Naive thymus-derived CD8-positive, alpha-beta T cell (primary cell): ENCODE results near the gene SUMO2. TPM values are rescaled to one million over a fixed set of nuclear protein-coding genes. Genes with fewer than 3 reads are reported as not detected.
"Not testable (repeated sequence)": the region's sequence is repeated elsewhere in the genome, so short reads cannot be mapped to it uniquely, and the experiment has no call there.

ENCODE experiments used
- ATAC-seq, 2 donors: fragments of 150-1000 bp; cut with Tn5 transposase in 1 of 2; sonication (Bioruptor Pico), chemical (Tn5 transposase) in 1 of 2; 1 replicate in 1 of 2; 2 replicates in 1 of 2; pipeline ENCODE4 v1.10.0; 2021; ENCODE audit warnings: mild to moderate bottlenecking in 2 of 2, moderate library complexity in 2 of 2
- POLR2A ChIA-PET: fragments of 350-600 bp; sonication (Branson Sonifier 250); formaldehyde crosslinking; loops from one replicate; lab custom pipeline; 2021; ENCODE audit warnings: antibody characterized with exemption; lab: Charles Lee
- DNase-seq, 10 donors: peaks; one replicate each; pipeline versions ENCODE4 v3.0.0 to v3.0.0-alpha.2; 2020 to 2022
- H3K27ac Mint-ChIP-seq, 10 donors: one replicate each; pipeline ENCODE4 v1.8.0; 2020 to 2022; ENCODE audit warnings: mild to moderate bottlenecking in 10 of 10, mixed read lengths in 10 of 10, moderate library complexity in 4 of 10, inconsistent platforms in 1 of 10
- H3K27me3 Mint-ChIP-seq, 5 donors: one replicate each; pipeline ENCODE4 v1.8.0; 2021 to 2022; ENCODE audit warnings: mixed read lengths in 5 of 5
- H3K36me3 Mint-ChIP-seq, 3 donors: one replicate each; pipeline ENCODE4 v1.8.0; 2020 to 2022; ENCODE audit warnings: mixed read lengths in 3 of 3, mild to moderate bottlenecking in 2 of 3, inconsistent platforms in 1 of 3
- H3K4me1 Mint-ChIP-seq, 4 donors: one replicate each; pipeline ENCODE4 v1.8.0; 2021 to 2022; ENCODE audit warnings: mixed read lengths in 4 of 4
- H3K4me3 Mint-ChIP-seq, 10 donors: one replicate each; pipeline ENCODE4 v1.8.0; 2020 to 2022; ENCODE audit warnings: mild to moderate bottlenecking in 10 of 10, mixed read lengths in 10 of 10, moderate library complexity in 6 of 10, inconsistent platforms in 1 of 10
- H3K9me3 Mint-ChIP-seq, 9 donors: one replicate each; pipeline ENCODE4 v1.8.0; 2020 to 2022; ENCODE audit warnings: mixed read lengths in 9 of 9, mild to moderate bottlenecking in 3 of 9, inconsistent platforms in 1 of 9, moderate library complexity in 1 of 9
- polyA plus RNA-seq, 3 donors: library from polyadenylated mRNA; unstranded; fragments of 300-500 nt; fragmentation: Illumina TruSeq; gene quantifications; one replicate each; pipeline ENCODE4 v1.2.3, GENCODE V29; 2021
- total RNA-seq, 8 experiments: library from RNA in 2 of 8; stranded (reverse) in 2 of 8; gene quantifications; one replicate each; pipeline ENCODE4 v1.2.3 and lab custom pipeline; 2021 to 2026

SUMO2 gene
- total and polyA plus RNA-seq, 5 experiments from 2014 or later: 250 to 381 (median 293) TPM

GRCh38 chr17:75178453-75178852, 4.3 kb downstream of the SUMO2 start:
- DNase-seq: no peak
- Mint-ChIP-seq H3K36me3 (peaks cover 0 to 70% (median 4%) of the 10 kb centered on the region in 3 donors), H3K27me3 (no peaks in the 10 kb centered on the region), H3K27ac (peak overlapping the region in 1 of 10 donors; percentile 34), H3K4me1 (peaks cover 11 to 57% (median 37%) of the 10 kb centered on the region in 4 donors), H3K9me3 (no peaks in the 10 kb centered on the region), H3K4me3 (no peak overlapping the region)
- ATAC-seq: no peak
- POLR2A ChIA-PET: interaction anchor here (0.6 to 1.2 kb wide), 7 partner anchors 19 to 310 kb away, joined by 3 to 7 read pairs (median 4); partner anchors contain the start of gene ARMC7

GRCh38 chr17:75176625-75177024, 6.1 kb downstream of the SUMO2 start:
- POLR2A ChIA-PET: no interaction called here
- no peak for ATAC-seq

GRCh38 chr17:75174996-75175395, 7.8 kb downstream of the SUMO2 start:
- H3K27me3 Mint-ChIP-seq: no peaks in the 10 kb centered on the region

More at GRCh38 chr17:75176625-75177024, 6.1 kb downstream of the SUMO2 start:
- DNase-seq: no peak
- H3K27me3 Mint-ChIP-seq: no peaks in the 10 kb centered on the region
- peak overlapping the region in 1 of 10 donors; percentile 32 for H3K27ac Mint-ChIP-seq
- no peak overlapping the region for H3K4me3 Mint-ChIP-seq
- H3K36me3 Mint-ChIP-seq: peaks cover 0 to 88% (median 9%) of the 10 kb centered on the region in 3 donors
- no peaks in the 10 kb centered on the region for H3K9me3 Mint-ChIP-seq
- peaks cover 10 to 60% (median 40%) of the 10 kb centered on the region in 4 donors for H3K4me1 Mint-ChIP-seq

GRCh38 chr17:75173526-75173925, 9.2 kb downstream of the SUMO2 start:
- no peak for ATAC-seq
- no peak for DNase-seq
- peak overlapping the region in 5 of 10 donors; percentile 9 to 67 (median 54) for H3K27ac Mint-ChIP-seq
- no peaks in the 10 kb centered on the region for H3K9me3 Mint-ChIP-seq
- H3K4me3 Mint-ChIP-seq: peak overlapping the region in 1 of 10 donors; percentile 30
- POLR2A ChIA-PET: interaction anchor here (0.6 to 1.4 kb wide), 5 partner anchors 23 to 114 kb away, joined by 3 to 5 read pairs (median 3); no protein-coding TSS in a partner anchor
- H3K36me3 Mint-ChIP-seq: peaks cover 0 to 76% (median 9%) of the 10 kb centered on the region in 3 donors
- no peaks in the 10 kb centered on the region for H3K27me3 Mint-ChIP-seq
- peaks cover 4 to 37% (median 22%) of the 10 kb centered on the region in 4 donors for H3K4me1 Mint-ChIP-seq

More at GRCh38 chr17:75174996-75175395, 7.8 kb downstream of the SUMO2 start:
- no peak overlapping the region for H3K4me3 Mint-ChIP-seq
- ATAC-seq: no peak
- no peak overlapping the region for H3K27ac Mint-ChIP-seq
- POLR2A ChIA-PET: interaction anchor here (1.0 kb wide), 1 partner anchor 61 kb away, joined by 3 read pairs; no protein-coding TSS in a partner anchor
- H3K4me1 Mint-ChIP-seq: peaks cover 4 to 48% (median 30%) of the 10 kb centered on the region in 4 donors
- DNase-seq: no peak
- H3K36me3 Mint-ChIP-seq: peaks cover 0 to 84% (median 9%) of the 10 kb centered on the region in 3 donors
- no peaks in the 10 kb centered on the region for H3K9me3 Mint-ChIP-seq

GRCh38 chr17:75168998-75169397, 13.8 kb downstream of the SUMO2 start:
- DNase-seq (no peak), ATAC-seq (no peak)
- no peaks in the 10 kb centered on the region for H3K9me3 Mint-ChIP-seq
- POLR2A ChIA-PET: interaction anchor here (0.8 to 2.5 kb wide), 3 partner anchors 14 to 55 kb away, joined by 3 to 8 read pairs (median 7); partner anchors contain the start of genes JPT1 and NT5C
- H3K36me3 Mint-ChIP-seq: peaks cover 0 to 75% (median 10%) of the 10 kb centered on the region in 3 donors
- H3K27me3 Mint-ChIP-seq: no peaks in the 10 kb centered on the region
- H3K4me3 Mint-ChIP-seq: no peak overlapping the region
- H3K4me1 Mint-ChIP-seq: peaks cover 3 to 22% (median 11%) of the 10 kb centered on the region in 4 donors
- H3K27ac Mint-ChIP-seq: peak overlapping the region in 1 of 10 donors; percentile 12

- H3K27me3 Mint-ChIP-seq, DNase-seq, ATAC-seq, H3K4me1 Mint-ChIP-seq, H3K9me3 Mint-ChIP-seq, H3K4me3 Mint-ChIP-seq: not testable (repeated sequence)
- H3K36me3 Mint-ChIP-seq: peaks cover 0 to 46% (median 2%) of the 10 kb centered on the region in 3 donors
- POLR2A ChIA-PET: interaction anchor here (0.7 to 1.5 kb wide), 3 partner anchors 11 to 111 kb away, joined by 3 to 8 read pairs (median 5); no protein-coding TSS in a partner anchor
- H3K27ac Mint-ChIP-seq: peak overlapping the region in 3 of 10 donors; percentile 13 to 55 (median 35)
Observed at GRCh38 chr17:75164606-75165005, 18.2 kb downstream of the SUMO2 start.

- Mint-ChIP-seq H3K4me3 (no peak overlapping the region), H3K27ac (no peak overlapping the region), H3K36me3 (peaks cover 0 to 36% (median 0%) of the 10 kb centered on the region in 3 donors), H3K4me1 (no peaks in the 10 kb centered on the region), H3K27me3 (no peaks in the 10 kb centered on the region), H3K9me3 (no peaks in the 10 kb centered on the region)
- DNase-seq (no peak), ATAC-seq (no peak)
- POLR2A ChIA-PET: no interaction called here
Observed at GRCh38 chr17:75163074-75163473, 19.7 kb downstream of the SUMO2 start.

- Mint-ChIP-seq H3K27me3 (no peaks in the 10 kb centered on the region), H3K36me3 (peaks cover 0 to 8% (median 0%) of the 10 kb centered on the region in 3 donors), H3K27ac (peak overlapping the region in 1 of 10 donors; percentile 60), H3K9me3 (no peaks in the 10 kb centered on the region), H3K4me3 (no peak overlapping the region), H3K4me1 (peaks cover 0 to 7% (median 2%) of the 10 kb centered on the region in 4 donors)
- DNase-seq (no peak), ATAC-seq (no peak)
- POLR2A ChIA-PET: interaction anchor here (1.0 kb wide), 1 partner anchor 23 kb away, joined by 3 read pairs; no protein-coding TSS in a partner anchor
Observed at GRCh38 chr17:75160211-75160610, 22.5 kb downstream of the SUMO2 start.

GRCh38 chr17:75159196-75160031, 23.3 kb downstream of the SUMO2 start:
- peaks cover 0 to 4% (median 0%) of the 10 kb centered on the region in 3 donors for H3K36me3 Mint-ChIP-seq
- ATAC-seq (no peak), DNase-seq (no peak)
- H3K9me3 Mint-ChIP-seq: no peaks in the 10 kb centered on the region
- POLR2A ChIA-PET: interaction anchor here (0.6 to 1.3 kb wide), 3 partner anchors 24 to 103 kb away, joined by 3 to 5 read pairs (median 4); partner anchors contain the start of genes GGA3 and MRPS7
- peak overlapping the region in 1 of 10 donors; percentile 61 for H3K27ac Mint-ChIP-seq
- peaks cover 0 to 2% (median 0%) of the 10 kb centered on the region in 5 donors for H3K27me3 Mint-ChIP-seq
- no peak overlapping the region for H3K4me3 Mint-ChIP-seq
- peaks cover 1 to 15% (median 9%) of the 10 kb centered on the region in 4 donors for H3K4me1 Mint-ChIP-seq

- H3K4me3 Mint-ChIP-seq: not testable (repeated sequence)
Observed at GRCh38 chr17:75158480-75158879, 24.3 kb downstream of the SUMO2 start.

GRCh38 chr17:75155191-75155601, 27.6 kb downstream of the SUMO2 start:
- Mint-ChIP-seq H3K27me3 (peaks cover 0 to 2% (median 0%) of the 10 kb centered on the region in 5 donors), H3K4me1 (peaks cover 10 to 33% (median 29%) of the 10 kb centered on the region in 4 donors), H3K9me3 (no peaks in the 10 kb centered on the region), H3K4me3 (peak overlapping the region in 9 of 10 donors; percentile 10 to 92 (median 89)), H3K27ac (peak overlapping the region in 7 of 10 donors; percentile 69 to 97 (median 90)), H3K36me3 (no peaks in the 10 kb centered on the region)
- POLR2A ChIA-PET: interaction anchor here (0.5 to 2.4 kb wide), 15 partner anchors 11 to 134 kb away, joined by 3 to 19 read pairs (median 4); partner anchors contain the start of genes GGA3, MIF4GD, MRPS7 and NT5C
- no peak for ATAC-seq
- DNase-seq: no peak

More at GRCh38 chr17:75158480-75158879, 24.3 kb downstream of the SUMO2 start:
- H3K36me3 Mint-ChIP-seq, ATAC-seq, DNase-seq, H3K27ac Mint-ChIP-seq, H3K27me3 Mint-ChIP-seq, H3K9me3 Mint-ChIP-seq: not testable (repeated sequence)
- H3K4me1 Mint-ChIP-seq: peaks cover 3 to 16% (median 13%) of the 10 kb centered on the region in 4 donors
- POLR2A ChIA-PET: interaction anchor here (0.6 to 1.3 kb wide), 2 partner anchors 26 to 104 kb away, joined by 4 to 5 read pairs; partner anchors contain the start of genes GGA3 and MRPS7
